Measurements from ENCODE around the gene SERF2. TPM values are rescaled to one million over a fixed set of nuclear protein-coding genes. Genes with fewer than 3 reads are reported as not detected.

SERF2 gene
- total and polyA plus RNA-seq, 2 of the 8 experiments (the other 6 are each of a cell fraction or from before 2014, with no cell fraction given): 655 to 999 TPM

DNA sequence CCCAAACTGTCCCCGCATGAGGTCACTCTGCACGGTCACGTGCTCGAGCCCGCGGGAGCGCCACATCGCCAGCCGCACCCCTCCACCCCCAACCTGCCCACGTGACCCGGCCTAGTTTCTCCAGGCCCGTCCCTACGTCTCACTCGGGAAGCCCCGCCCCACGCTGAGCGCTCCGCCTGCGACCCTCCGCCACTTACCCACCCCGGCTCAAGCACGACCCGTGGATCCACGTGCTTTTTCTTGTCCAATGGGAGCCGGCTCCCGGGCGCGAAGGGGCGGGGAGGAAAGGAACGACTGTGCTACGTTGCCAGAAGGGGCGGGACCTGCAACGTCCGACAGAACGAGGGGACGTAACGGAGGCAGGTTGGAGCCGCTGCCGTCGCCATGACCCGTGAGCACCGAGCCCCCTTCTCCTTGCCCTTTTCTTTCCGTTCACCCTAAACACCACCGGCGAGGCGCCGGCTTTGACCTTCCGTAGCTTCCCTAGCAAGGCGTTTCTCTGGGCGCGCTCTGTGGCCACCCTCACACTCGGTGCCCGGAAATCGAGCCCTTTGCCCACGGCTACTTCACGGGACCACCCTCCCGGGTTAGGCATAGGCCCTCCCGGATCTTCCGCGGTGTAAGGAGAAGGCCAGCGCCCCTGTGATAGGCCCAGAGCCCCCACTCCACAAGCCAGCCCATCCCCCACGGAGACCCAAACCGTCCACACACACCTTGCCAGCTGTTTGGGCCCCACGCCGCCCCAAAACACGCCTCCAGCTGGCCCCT lies at the start of gene SERF2 (continued):
- TF ChIP-seq GTF2F1 (IDR thresholded peaks at IDR 0.05; ENCODE audit: borderline replicate concordance, low read depth, low read length) (no peak), BCL11A (IDR thresholded peaks at IDR 0.05; ENCODE audit: low read depth in 2 of 2, low read length in 2 of 2) (no peak), NRF1 (IDR thresholded peaks at IDR 0.05; ENCODE audit: low read depth, low read length) (no peak), TAF7 (optimal IDR thresholded peaks at IDR 0.05; ENCODE audit: borderline replicate concordance, low read depth, low read length) (peak; percentile 67), CHD2 (IDR thresholded peaks at IDR 0.05; ENCODE audit: low read length) (0 out of 2 replicates have a peak, but pooled peaks have one; percentile 47), ASH2L (IDR thresholded peaks at IDR 0.05; ENCODE audit: low read length) (peak; percentile 38), TAF1 (IDR thresholded peaks at IDR 0.05; ENCODE audit: low read depth, low read length) (peak; percentile 87), JUN (IDR thresholded peaks at IDR 0.05; ENCODE audit: low read depth, low read length) (peak; percentile 69; the same call in 1 of the 2 replicates), SRF (IDR thresholded peaks at IDR 0.05; ENCODE audit: low read depth, low read length) (no peak), YY1 (IDR thresholded peaks at IDR 0.05; ENCODE audit: low read depth, low read length) (peak; percentile 34; the same call in 1 of the 2 replicates), BRCA1 (IDR thresholded peaks at IDR 0.05; ENCODE audit: low read depth, low read length) (no peak), CEBPB (IDR thresholded peaks at IDR 0.05; ENCODE audit: low read depth, low read length) (no peak), KDM1A (IDR thresholded peaks at IDR 0.05; ENCODE audit: borderline replicate concordance, low read length) (no peak), SUZ12 (IDR thresholded peaks at IDR 0.05; ENCODE audit: low read length) (no peak), NANOG (IDR thresholded peaks at IDR 0.05; ENCODE audit: insufficient read depth, low read depth, low read length, poor library complexity, severe bottlenecking) (no peak), MAFK (IDR thresholded peaks at IDR 0.05; ENCODE audit: low read depth, low read length) (no peak), FOSL1 (IDR thresholded peaks at IDR 0.05; ENCODE audit: insufficient read depth, low read depth, low read length) (no peak), MAX (IDR thresholded peaks at IDR 0.05) (peak; percentile 96), GABPA (IDR thresholded peaks at IDR 0.05; ENCODE audit: borderline replicate concordance, insufficient read depth, low read length) (no peak), CBX5 (IDR thresholded peaks at IDR 0.05; ENCODE audit: low read depth, low read length) (no peak), SIN3A (conservative IDR thresholded peaks at IDR 0.05 in 1 of 2, IDR thresholded peaks at IDR 0.05 in 1 of 2; ENCODE audit: low read depth in 1 of 2, low read length in 2 of 2) (peak; percentile 58 to 77; a peak in 2 of 4 replicates), RXRA (IDR thresholded peaks at IDR 0.05; ENCODE audit: insufficient read depth, low read depth, low read length) (no peak), EZH2 (IDR thresholded peaks at IDR 0.05; ENCODE audit: low read depth, low read length, severe bottlenecking) (no peak)
- TF ChIP-seq, protein P1, sequence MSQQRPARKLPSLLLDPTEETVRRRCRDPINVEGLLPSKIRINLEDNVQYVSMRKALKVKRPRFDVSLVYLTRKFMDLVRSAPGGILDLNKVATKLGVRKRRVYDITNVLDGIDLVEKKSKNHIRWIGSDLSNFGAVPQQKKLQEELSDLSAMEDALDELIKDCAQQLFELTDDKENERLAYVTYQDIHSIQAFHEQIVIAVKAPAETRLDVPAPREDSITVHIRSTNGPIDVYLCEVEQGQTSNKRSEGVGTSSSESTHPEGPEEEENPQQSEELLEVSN (IDR thresholded peaks at IDR 0.05): peak; percentile 91
